ENCODE results near the gene INPP5F. TPM values are rescaled to one million over a fixed set of nuclear protein-coding genes. Genes with fewer than 3 reads are reported as not detected.

INPP5F gene
- total and polyA plus RNA-seq, 9 of the 15 experiments (the other 6 are each of a cell fraction or from before 2014, with no cell fraction given): 1.6 to 7.3 (median 6.0) TPM

- no peak for TF ChIP-seq ARHGAP35 (IDR thresholded peaks at IDR 0.05; ENCODE audit: partially characterized antibody)
- TF ChIP-seq UBTF (IDR thresholded peaks at IDR 0.05; ENCODE audit: borderline replicate concordance in 1 of 2, low read depth in 2 of 2, low read length in 2 of 2): 0 out of 4 replicates have a peak, but pooled peaks of 1 of the 2 experiments have one; percentile 22
- peak; percentile 92 for TF ChIP-seq POLR2A (conservative IDR thresholded peaks at IDR 0.05)
- TF ChIP-seq ZBTB9 (CRISPR knock-in tag; IDR thresholded peaks at IDR 0.05): peak; percentile 17; the same call in 1 of the 2 replicates
- TF ChIP-seq MTA1 (IDR thresholded peaks at IDR 0.05; ENCODE audit: borderline replicate concordance): 0 out of 2 replicates have a peak, but pooled peaks have one; percentile 22
- 0 out of 2 replicates have a peak, but pooled peaks have one; percentile 17 for TF ChIP-seq CBX1 (IDR thresholded peaks at IDR 0.05; ENCODE audit: low read depth)
- TF ChIP-seq NCOA1 (IDR thresholded peaks at IDR 0.05; ENCODE audit: low read depth): no peak
- peak; percentile 90 for TF ChIP-seq POLR2B (IDR thresholded peaks at IDR 0.05; ENCODE audit: low read depth, partially characterized antibody)
- peak; percentile 39; the same call in 1 of the 2 replicates for TF ChIP-seq EP400 (IDR thresholded peaks at IDR 0.05)
- no peak for TF ChIP-seq FOXO4 (CRISPR knock-in tag; IDR thresholded peaks at IDR 0.05)
- peak; percentile 31; the same call in 1 of the 2 replicates for TF ChIP-seq SMAD4 (CRISPR knock-in tag; conservative IDR thresholded peaks at IDR 0.05)
- TF ChIP-seq ATF1 (CRISPR knock-in tag; IDR thresholded peaks at IDR 0.05): no peak
- TF ChIP-seq ATF1 (tag; IDR thresholded peaks at IDR 0.05): peak; percentile 35; the same call in 1 of the 2 replicates
- TF ChIP-seq HLTF (IDR thresholded peaks at IDR 0.05): no peak
- no peak for TF ChIP-seq ZNF57 (CRISPR knock-in tag; IDR thresholded peaks at IDR 0.05)
- TF ChIP-seq CBFB (CRISPR knock-in tag; IDR thresholded peaks at IDR 0.05): no peak
- no peak for TF ChIP-seq LCOR (CRISPR knock-in tag; IDR thresholded peaks at IDR 0.05)
- TF ChIP-seq ZBTB49 (CRISPR knock-in tag; IDR thresholded peaks at IDR 0.05; ENCODE audit: borderline replicate concordance): no peak
- peak; percentile 64 for TF ChIP-seq POLR2AphosphoS5 (IDR thresholded peaks at IDR 0.05; ENCODE audit: control insufficient read depth, insufficient read depth, low read depth, low read length)
- no peak for TF ChIP-seq HNRNPLL (IDR thresholded peaks at IDR 0.05; ENCODE audit: low read depth, low read length, poor library complexity, severe bottlenecking)
- no peak for TF ChIP-seq FUS (optimal IDR thresholded peaks at IDR 0.05; ENCODE audit: low read depth, low read length)
- TF ChIP-seq NBN (IDR thresholded peaks at IDR 0.05; ENCODE audit: low read depth): no peak
- TF ChIP-seq BDP1 (IDR thresholded peaks at IDR 0.05; ENCODE audit: insufficient read depth, insufficient read length): no peak
Observed at GRCh38 chr10:119725517-119725827, 378 bp upstream of the INPP5F start (continued).

Data from K562 (cell line).